GM12875 (cell line): ENCODE measurements around the gene ZNF430.

Source experiments
- H3K4me3 ChIP-seq: one replicate; pipeline ENCODE4 v1.5.1; 2011; ENCODE audit warnings: low read depth, low read length, control low read depth
- CTCF ChIP-seq: IDR thresholded peaks from 2 replicates; pipeline ENCODE4 v1.5.1; 2011; ENCODE audit warnings: low read depth, mild to moderate bottlenecking, control low read depth, inconsistent platforms, low read length, moderate library complexity, borderline replicate concordance; ENCODE audit not compliant: insufficient read depth

Gene ZNF430

GRCh38 chr19:21092109-21092508 is 71.7 kb downstream of the ZNF430 start:
- H3K4me3 ChIP-seq: no peak overlapping the region
- no peak for TF ChIP-seq CTCF

DNA sequence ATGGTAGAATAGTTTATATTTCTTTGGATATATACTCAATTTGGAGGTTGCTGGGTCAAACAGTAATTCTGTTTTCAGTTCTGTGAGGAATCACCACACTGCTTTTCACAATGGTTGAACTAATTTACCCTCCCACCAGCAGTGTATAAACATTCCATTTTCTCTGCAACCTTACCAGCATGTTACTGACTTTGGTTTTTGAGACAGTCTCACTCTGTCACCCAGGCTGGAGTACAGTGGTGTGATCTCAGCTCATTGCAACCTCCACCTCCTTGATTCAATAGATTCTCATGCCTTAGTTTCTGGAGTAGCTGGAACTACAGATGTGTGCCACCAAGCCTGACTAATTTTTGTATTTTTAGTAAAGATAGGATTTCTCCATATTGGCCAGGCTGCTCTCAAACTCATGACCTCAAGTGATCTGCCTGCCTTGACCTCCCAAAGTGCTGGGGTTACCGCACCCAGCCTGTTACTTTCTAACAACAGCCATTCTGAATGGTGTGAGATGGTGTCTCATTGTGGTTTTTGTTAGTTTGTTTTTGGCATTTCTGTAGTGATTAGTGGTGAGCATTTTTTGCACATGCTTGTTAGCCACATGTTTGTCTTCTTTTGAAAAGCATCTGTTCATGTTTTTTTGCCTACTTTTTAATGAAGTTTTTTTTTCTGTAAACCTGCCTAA is 74.0 kb downstream of the ZNF430 start:
- H3K4me3 ChIP-seq: no peak overlapping the region
- no peak for TF ChIP-seq CTCF

DNA sequence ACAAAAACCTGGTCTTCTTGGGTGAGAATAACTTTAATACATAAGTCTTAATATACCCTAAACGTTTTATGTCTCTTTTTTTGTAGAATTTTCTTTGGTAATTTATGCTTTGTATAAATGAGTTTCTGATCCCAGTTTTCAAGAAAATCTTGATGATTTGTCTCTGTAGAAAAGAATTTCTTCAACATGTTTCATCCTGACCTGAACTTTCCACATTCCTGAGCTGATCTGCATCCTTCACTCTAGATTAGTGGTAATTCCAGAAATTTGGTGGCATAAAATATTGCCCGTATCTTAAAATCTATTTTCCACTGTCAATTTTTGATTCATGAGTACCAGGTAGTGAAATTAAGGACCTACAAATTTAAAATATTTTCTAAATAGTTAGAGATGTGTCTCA is 77.8 kb downstream of the ZNF430 start:
- no peak for TF ChIP-seq CTCF
- H3K4me3 ChIP-seq: no peak overlapping the region

- no peak overlapping the region for H3K4me3 ChIP-seq
- no peak for TF ChIP-seq CTCF
Observed at GRCh38 chr19:21101521-21102242, 81.2 kb downstream of the ZNF430 start.

GRCh38 chr19:21109116-21109515 is 88.7 kb downstream of the ZNF430 start:
- no peak for TF ChIP-seq CTCF

More at GRCh38 chr19:21109116-21109515, 88.7 kb downstream of the ZNF430 start:
- H3K4me3 ChIP-seq: no peak overlapping the region
